HG03039 (cell line): ENCODE measurements around the gene PIEZO2.
"Not testable (repeated sequence)": the region's sequence is repeated elsewhere in the genome, so short reads cannot be mapped to it uniquely, and the experiment has no call there.

Experiments used
- ATAC-seq: cut with Tn5 transposase; IDR thresholded peaks from one replicate; pipeline ENCODE4 v1.9.1; 2021; ENCODE audit warnings: mild to moderate bottlenecking, moderate library complexity; ENCODE audit not compliant: unreplicated experiment

The PIEZO2 gene

DNA sequence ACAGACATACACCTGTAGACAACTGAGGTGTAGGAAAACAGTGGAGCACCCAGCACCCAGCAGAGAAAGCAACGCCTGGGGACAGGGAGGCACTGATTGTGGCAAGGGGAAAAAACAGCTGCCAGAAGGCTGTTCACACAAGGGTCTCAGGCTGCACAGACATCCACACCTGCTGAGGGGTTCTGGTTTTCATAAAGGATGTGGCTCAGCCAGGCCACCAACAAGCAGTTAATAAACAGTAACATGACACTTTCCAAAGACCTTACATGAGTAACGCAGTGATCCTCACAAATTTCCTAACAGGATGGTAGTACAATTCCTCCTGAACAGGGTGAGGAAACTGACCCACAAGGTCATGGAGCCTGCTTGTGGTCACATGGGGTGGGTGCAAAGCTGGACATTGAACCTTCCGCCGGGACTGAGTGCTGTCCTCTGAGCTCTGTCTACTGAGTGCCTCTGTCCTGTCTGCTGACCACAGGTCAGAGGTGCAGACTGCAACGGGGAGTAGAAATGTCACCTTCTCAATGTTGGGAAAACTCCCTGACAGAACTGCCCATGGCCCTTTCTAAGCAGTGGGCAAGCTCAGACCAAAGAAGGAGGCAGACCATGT lies 506.3 kb downstream of the PIEZO2 start:
- not testable (repeated sequence) for ATAC-seq

DNA sequence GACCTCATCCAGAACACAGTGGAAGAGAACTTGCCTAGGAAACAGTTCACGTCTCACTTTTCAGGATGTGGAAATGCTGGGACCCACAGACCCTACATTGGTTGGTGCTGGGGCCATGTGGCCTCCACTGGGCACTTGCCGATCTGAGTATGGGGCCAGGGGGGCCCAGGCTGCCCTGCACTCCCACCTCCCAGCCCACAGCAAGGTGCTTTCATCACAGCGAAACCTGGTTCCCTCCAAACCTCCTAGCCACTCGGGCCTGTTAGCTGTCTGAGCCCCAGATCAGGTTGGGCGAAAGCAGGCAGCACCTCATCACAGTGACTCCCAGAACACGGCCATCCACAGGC lies 510.9 kb downstream of the PIEZO2 start:
- not testable (repeated sequence) for ATAC-seq

- ATAC-seq: not testable (repeated sequence)
Observed at GRCh38 chr18:10637858-10638538, 511.4 kb downstream of the PIEZO2 start.

GRCh38 chr18:10629076-10629475 lies 520.3 kb downstream of the PIEZO2 start:
- peak; percentile 98 for ATAC-seq

GRCh38 chr18:10626606-10627213 lies 522.7 kb downstream of the PIEZO2 start:
- ATAC-seq: not testable (repeated sequence)

DNA sequence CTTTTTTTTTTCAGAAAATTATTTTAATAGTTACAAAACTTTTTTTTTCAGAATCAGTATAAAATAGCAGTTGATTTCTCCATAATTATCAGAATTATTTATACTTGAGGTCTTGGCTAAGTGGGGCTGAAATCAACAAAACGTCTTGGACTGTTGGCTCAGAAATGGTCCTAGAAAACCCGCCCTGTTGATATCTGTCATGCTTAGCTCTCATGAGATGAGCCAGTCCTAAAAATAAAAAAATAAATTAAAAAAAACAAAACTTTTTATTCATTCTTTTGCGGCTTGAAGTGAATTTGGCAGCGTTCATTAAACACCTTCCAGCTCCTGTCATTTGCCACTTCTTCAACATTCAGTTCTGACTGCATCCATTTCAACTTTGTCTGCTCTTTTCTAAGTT lies 525.8 kb downstream of the PIEZO2 start:
- not testable (repeated sequence) for ATAC-seq

- not testable (repeated sequence) for ATAC-seq
Observed at GRCh38 chr18:10622982-10623381, 526.4 kb downstream of the PIEZO2 start.

DNA sequence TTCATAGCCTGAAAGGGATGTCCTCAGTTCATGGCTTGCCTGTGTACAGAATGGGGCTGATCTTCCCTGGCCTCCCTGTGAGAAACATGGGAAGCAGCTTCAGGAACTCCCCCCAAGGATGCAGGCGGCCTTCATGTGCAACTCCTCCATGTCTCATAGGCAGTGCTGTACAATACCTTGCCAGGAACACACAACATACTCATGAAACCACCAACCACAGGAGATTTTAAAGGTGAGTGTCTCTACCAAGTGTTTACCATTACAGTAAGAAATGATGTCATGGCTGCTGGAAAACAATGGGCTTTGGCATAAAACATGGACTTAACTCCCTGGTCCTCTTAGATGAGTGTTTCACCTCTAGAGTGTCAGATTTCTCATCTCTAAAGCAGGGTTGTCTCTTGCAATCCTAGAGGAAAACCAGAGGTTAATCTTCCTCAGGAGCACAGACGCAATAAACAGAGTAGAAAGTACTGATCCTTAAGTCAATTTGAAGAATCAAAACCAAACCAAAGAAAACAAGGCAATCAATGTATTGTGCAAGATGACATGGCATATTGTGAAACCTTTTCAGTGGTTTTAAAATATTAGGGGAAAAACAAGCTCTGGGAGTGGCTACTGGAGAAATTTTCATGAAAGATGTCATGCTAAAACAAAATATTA lies 528.6 kb downstream of the PIEZO2 start:
- not testable (repeated sequence) for ATAC-seq
